Retina (tissue), 1 donor: Measurements from ENCODE around the gene TSC1.

ENCODE experiments used
- DNase-seq: peaks from one replicate; pipeline ENCODE4 v3.0.0-alpha.2; 2016

Gene TSC1

DNA sequence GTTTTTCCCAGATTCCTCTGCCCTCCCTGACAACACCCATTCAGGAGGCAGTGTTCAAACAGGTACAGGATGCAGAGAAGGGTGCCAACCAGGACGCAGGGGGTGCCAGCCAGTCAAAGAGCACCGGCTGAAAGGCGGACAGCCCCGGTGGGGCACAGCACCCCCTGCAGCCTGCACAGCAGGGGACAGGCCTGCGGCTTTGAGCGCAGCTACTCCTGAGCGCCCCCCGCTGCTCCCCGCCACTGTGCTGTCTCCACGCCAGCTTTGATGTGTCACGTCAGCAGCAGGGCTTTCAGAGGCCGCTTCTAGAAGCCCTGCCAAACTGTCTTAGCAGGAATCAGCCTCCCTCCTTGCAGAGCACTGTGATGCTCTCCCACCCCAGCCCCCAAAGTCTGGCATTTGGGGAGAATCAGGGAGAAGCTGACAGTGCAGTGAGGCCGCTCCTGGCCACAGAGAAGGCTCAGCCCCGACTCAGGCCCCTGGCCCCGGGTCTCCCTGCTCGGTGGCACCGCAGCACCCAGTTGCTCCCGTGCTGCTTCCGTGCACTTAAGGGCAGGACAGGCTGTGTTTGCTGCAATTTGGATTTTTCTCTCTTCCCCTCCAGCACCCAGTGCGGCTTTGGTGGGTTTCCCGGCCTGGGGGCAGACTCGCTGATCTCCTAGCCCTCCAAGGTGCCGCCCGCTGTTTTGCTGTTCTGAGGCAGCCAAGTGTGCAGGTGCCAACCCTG, 86.6 kb downstream of the TSC1 start:
- peak; percentile 53 for DNase-seq

DNA sequence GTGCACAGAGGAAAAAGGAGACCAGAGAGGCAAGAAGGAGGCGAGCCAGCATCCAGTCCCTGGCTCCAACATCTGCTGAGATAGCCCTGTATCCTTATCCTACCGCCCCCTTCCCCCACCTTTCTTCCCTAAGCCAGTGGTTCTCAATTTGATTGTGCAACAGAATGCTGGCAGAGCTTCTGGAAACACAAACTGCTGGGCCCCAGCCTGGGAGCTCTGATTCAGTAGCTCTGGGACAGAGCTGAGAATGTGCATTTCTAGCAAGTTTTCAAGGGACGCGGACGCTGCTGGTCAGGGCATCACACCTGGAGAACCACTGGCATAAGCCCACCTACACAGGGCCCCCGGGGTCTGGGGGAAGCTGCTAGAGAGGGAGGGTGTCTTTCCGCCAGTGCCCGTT, 87.4 kb downstream of the TSC1 start:
- DNase-seq, result no peak

DNA sequence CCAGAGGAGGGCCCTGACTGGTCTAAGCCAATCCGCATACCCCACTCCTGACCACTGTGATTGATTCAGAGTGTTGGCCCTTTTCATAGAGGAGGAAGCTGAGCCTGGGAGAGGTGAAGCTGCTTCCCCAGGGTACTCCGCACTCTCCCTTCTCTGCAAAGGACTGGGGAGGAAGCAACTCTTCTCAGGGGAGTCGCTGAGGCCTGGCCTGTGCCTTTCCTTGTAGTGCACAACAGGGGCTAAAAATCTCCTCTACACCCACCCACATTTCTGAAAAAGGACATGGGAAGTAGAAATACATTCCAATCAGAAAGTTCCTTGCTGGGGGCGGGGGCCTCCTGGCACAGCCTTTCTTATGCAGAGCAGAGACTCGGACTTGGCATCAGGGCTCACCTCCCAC, 88.5 kb downstream of the TSC1 start:
- DNase-seq, result no peak

DNA sequence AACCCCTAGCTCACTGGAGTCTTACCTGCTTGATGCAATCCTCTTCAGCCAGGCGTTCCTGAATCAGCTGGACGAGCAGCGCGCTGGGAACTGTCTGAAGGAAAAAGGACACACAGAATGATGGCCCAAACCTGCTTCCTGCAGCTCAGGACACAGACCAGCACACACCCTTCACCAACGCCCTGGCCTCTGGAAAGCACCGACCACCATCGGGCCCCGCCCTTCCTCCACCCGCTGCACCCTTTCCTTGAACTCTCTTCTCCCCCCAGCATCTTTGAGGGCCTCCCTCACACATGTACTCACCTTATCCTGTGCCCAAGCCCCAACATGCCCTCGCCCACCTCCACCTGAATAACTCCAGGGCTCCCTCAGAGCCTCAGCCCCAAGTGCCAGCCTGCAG, 89.6 kb downstream of the TSC1 start:
- no peak for DNase-seq

DNA sequence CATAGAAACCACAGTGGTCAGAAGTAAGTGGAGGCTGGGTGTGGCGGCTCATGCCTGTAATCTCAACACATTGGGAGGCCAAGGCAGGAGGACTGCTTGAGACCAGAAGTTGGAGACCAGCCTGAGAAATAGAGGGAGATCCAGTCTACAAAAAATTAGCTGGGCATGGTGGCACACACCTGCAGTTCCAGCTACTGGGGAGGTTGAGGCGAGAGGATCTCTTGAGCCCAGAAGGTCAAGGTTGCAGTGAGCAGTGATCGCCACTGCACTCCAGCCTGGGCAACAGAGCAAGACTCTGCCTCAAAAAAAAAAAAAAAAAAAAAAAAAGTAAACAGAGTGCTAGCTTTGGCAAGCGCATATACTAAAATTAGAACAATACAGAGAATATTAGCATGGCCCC, 90.9 kb downstream of the TSC1 start:
- no peak for DNase-seq

DNA sequence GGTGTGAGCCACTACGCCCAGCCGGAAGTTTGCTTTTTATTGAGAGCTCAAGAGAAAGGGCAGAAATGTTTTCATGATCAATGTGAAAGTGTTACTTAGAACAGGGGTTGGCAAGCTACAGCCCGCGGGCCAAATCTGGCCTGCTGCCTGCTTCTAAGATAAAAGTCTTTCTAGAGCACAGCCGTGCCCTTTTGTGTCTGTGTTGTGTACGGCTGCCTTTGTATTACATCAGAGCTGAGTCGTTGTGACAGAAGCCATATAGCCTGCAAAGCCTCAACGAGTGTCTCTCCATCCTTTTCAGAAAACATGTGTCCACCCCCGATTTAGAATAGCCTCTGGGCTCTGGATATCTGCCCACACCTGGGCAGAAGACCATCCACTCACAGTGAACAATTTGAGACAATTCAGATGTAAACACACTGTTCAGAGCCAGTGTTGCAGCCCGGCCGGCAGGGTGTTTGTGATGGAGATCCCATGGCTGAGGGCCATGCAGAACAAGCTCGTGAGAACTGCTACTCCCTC, 95.2 kb downstream of the TSC1 start:
- no peak for DNase-seq

DNA sequence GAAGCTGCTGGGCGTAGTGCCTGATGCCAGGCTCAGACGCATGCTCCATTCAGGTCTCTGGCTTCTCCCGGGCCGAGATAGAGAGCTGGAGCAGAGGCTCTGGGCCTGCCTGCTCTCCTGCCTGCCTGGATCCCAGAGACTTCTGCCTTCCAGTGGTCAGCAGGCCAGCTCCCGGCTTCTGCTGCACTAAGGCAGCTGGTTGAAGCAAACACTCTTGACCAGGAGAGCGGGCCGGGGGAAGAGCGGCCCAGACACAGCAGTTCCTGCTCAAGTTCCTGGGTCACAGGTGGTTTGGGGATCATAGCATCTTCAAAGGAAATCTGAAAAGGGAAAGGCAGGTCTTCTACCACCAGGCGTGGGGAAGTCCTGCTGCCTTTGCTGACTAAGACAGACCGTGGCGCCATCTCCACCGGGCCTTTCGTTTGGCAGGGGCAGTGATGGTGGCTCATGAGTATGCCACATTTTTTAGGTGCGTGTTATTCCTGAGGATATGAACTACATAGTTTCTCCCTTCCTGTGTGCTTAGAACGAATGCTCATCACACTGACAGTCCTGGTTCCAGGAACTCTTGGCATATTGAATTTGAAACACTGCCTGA, 97.4 kb downstream of the TSC1 start:
- DNase-seq, result no peak

DNA sequence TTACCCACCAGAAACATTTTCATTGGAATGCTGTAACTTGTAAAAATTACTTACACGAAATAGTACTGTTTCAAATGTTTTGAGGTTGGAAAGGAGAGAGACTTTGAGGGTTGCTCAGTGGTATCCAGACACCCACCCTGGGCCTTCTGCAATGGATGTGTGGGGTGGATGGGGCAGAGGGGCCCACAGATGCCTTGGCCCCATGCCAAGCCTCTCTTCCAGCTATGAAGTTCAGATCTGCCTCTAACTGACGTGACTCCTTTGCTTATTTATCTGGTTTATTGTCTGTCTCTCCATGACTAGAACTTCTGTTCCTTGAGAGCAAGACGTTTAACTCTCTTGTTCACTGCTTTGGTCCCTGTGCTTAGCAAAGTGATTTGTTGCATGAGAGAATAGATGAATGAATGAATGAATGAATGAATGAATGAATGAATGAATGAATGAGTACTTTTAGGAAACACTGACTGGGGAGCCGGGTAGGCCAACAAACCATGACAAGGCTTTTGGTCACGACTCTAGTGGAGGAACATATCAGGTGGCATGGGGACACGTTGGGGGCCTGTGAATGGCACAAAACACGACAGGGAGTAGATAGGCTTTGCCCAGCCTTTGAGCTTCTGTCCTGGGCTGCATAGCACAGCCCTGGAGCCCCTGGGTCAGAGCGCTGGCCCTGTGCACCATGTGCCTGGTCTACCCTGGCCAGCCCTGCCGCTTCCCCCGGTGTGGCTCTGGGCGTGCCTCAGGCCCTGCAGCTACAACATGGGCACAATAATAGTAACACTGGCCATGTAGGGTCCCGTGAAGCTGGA, 98.1 kb downstream of the TSC1 start:
- no peak for DNase-seq

DNA sequence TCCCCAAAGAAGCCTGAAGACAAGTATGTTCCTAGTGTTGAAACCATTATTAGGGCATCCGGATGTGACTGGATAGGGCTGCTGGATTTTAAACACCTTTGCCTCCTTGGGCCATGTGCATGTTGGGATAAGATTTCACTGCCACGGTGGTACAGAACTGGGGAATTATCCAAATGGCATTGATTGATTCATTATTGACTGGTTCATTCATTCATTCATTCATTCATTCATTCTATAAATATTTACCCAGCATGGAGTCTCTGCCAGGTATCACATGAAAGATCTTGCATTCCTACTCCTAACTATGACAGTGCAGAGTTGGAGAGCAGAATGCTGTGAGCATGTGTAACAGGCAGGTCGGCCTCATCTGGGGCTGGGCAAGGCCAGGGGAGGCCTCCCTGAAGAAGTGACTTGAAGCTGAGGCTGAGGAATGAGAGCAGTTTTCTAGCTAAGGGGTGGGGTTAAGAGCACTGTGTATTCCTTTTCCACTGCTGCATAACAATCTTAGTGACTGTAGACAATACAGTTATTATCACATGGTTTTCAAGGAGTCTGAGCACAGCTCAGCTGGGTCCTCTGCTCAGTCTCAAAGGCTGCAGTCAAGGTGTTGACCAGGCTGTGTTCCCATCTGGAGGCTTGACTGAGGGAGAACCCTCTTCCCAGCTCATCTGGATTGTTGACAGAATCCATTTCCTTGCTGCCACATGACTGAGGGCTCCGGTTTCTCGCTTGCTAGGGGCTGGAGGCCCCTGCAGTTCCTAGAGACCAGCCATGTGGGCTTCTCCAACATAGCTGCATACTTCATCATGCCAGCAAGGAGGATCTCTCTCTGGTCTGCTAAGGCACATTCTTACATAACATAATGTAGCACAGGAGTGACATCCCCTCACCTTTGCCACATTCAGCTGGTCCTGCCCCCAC, 102.0 kb downstream of the TSC1 start:
- no peak for DNase-seq
